ENCODE data around the gene SORCS2.

GRCh38 chr4:7742807-7743280 is 550.5 kb downstream of the SORCS2 start:
- TF ChIP-seq CTCF (IDR thresholded peaks at IDR 0.05) (no peak), EZH2 (IDR thresholded peaks at IDR 0.05; ENCODE audit: borderline replicate concordance, insufficient read depth, low read depth, low read length, poor library complexity, severe bottlenecking) (no peak)
